Muscle of leg (tissue), 11 donors: ENCODE measurements around the gene GAS2. TPM values are rescaled to one million over a fixed set of nuclear protein-coding genes. Genes with fewer than 3 reads are reported as not detected.
"Not testable (repeated sequence)": the region's sequence is repeated elsewhere in the genome, so short reads cannot be mapped to it uniquely, and the experiment has no call there.

ENCODE experiments used
- DNase-seq: peaks from one replicate; pipeline ENCODE4 v3.0.0; 2013
- H3K27ac ChIP-seq: one replicate; pipeline ENCODE4 v1.5.1; 2013; ENCODE audit warnings: mild to moderate bottlenecking, low read length, control low read depth
- H3K27me3 ChIP-seq: one replicate; pipeline ENCODE4 v1.6.1; 2013; ENCODE audit warnings: low read length; ENCODE audit not compliant: control insufficient read depth, insufficient read depth
- H3K36me3 ChIP-seq: one replicate; pipeline ENCODE4 v1.6.1; 2013; ENCODE audit warnings: low read length; ENCODE audit not compliant: control insufficient read depth, insufficient read depth
- H3K4me1 ChIP-seq: one replicate; pipeline ENCODE4 v1.6.1; 2013; ENCODE audit warnings: low read length; ENCODE audit not compliant: control insufficient read depth, insufficient read depth
- H3K4me3 ChIP-seq: one replicate; pipeline ENCODE4 v1.5.1; 2013; ENCODE audit warnings: low read length, control low read depth
- H3K9me3 ChIP-seq: replicated peaks from 2 replicates; pipeline ENCODE4 v1.6.1; 2013; ENCODE audit warnings: low read depth, low read length; ENCODE audit not compliant: control insufficient read depth
- WGBS: methylation state at CpG from one replicate; pipeline ENCODE4 v1.1.5; 2013; ENCODE audit warnings: missing lambda C conversion rate; ENCODE audit not compliant: insufficient coverage; 5-methylcytosine and 5-hydroxymethylcytosine counted together
- polyA plus RNA-seq, 8 donors: library from polyadenylated mRNA; unstranded; fragments of 120-200 nt; gene quantifications; one replicate each; pipeline versions ENCODE4 v1.2.1 to v1.2.3, GENCODE V29; 2013; ENCODE audit warnings: inconsistent platforms in 1 of 8, low replicate concordance in 1 of 8; ENCODE audit not compliant: insufficient read length in 8 of 8, insufficient read depth in 1 of 8
- total RNA-seq: library from RNA; stranded (reverse); fragments of 120-200 nt; gene quantifications from one replicate; pipeline ENCODE4 v1.2.4, GENCODE V29; 2013

The GAS2 gene
- total and polyA plus RNA-seq, 9 donors = 8.4 to 90.1 (median 25.7) TPM

GRCh38 chr11:22635689-22636088 lies 30.7 kb upstream of the GAS2 start:
- no peak for DNase-seq
- WGBS = no CpG with 5 or more reads among the region's 1 CpG
- Histone ChIP-seq H3K27ac (no peak overlapping the region), H3K9me3 (no peaks in the 10 kb centered on the region), H3K27me3 (no peaks in the 10 kb centered on the region), H3K4me3 (no peak overlapping the region), H3K36me3 (no peaks in the 10 kb centered on the region), H3K4me1 (peaks cover 4% of the 10 kb centered on the region)

DNA sequence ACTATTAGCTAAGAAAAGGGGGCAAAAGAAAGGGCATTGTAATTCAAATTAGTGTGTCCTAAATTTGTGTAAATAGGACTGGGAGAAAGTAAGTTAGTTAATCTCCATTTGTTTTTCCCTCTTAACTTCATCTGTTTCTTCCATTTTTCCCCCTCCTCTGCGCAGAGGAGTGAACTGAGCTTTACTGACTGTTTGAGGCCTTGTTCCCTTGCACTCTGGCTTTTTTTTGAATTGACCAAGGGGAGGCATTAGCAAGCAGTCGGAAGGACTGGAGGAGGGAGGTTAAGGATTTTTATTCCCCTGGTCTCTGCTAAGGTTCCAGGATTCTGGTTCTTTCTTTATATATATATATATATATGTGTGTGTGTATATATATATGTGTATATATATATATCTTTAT lies 25.5 kb upstream of the GAS2 start:
- Histone ChIP-seq H3K4me3 (no peak overlapping the region), H3K4me1 (no peaks in the 10 kb centered on the region), H3K9me3 (no peaks in the 10 kb centered on the region), H3K36me3 (no peaks in the 10 kb centered on the region), H3K27me3 (no peaks in the 10 kb centered on the region), H3K27ac (no peak overlapping the region)
- no CpG with 5 or more reads among the region's 2 CpGs for WGBS
- DNase-seq = no peak

DNA sequence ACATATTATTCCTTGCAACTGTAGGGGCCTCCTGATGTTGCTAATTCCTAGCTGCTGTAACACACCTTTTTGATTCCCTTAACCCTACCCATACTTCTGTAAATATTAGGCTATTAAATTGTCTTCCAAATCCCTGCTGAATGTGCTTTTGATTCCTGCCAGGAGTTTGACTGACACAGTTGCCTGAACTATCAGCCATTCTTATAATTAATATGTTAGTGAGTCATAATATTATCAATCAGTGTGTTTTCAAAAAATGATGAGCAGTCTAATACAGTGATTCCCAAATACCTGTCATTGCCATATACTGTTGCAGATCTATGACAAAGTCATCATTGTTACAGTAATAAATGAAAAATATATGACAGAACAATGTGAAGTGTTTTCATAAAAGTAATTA lies 24.9 kb upstream of the GAS2 start:
- H3K9me3 ChIP-seq = no peaks in the 10 kb centered on the region
- H3K27me3 ChIP-seq = no peaks in the 10 kb centered on the region
- no peak overlapping the region for H3K4me3 ChIP-seq
- no peak for DNase-seq
- no peaks in the 10 kb centered on the region for H3K36me3 ChIP-seq
- H3K27ac ChIP-seq = no peak overlapping the region
- H3K4me1 ChIP-seq = no peaks in the 10 kb centered on the region

GRCh38 chr11:22652346-22652745 lies 14.1 kb upstream of the GAS2 start:
- H3K9me3 ChIP-seq, H3K4me3 ChIP-seq, DNase-seq, H3K27ac ChIP-seq, H3K27me3 ChIP-seq, H3K36me3 ChIP-seq, H3K4me1 ChIP-seq: not testable (repeated sequence)
- WGBS = 75% methylated on average over 9 of the region's 15 CpGs

- no peak for DNase-seq
- H3K27ac ChIP-seq = no peak overlapping the region
- H3K27me3 ChIP-seq = no peaks in the 10 kb centered on the region
- H3K9me3 ChIP-seq = no peaks in the 10 kb centered on the region
- no peak overlapping the region for H3K4me3 ChIP-seq
- H3K36me3 ChIP-seq = no peaks in the 10 kb centered on the region
- no peaks in the 10 kb centered on the region for H3K4me1 ChIP-seq
Observed at GRCh38 chr11:22656130-22656529, 10.3 kb upstream of the GAS2 start.

GRCh38 chr11:22657101-22657694 lies 9.2 kb upstream of the GAS2 start:
- no peaks in the 10 kb centered on the region for H3K4me1 ChIP-seq
- no peaks in the 10 kb centered on the region for H3K9me3 ChIP-seq
- no peak overlapping the region for H3K27ac ChIP-seq
- H3K4me3 ChIP-seq = no peak overlapping the region
- WGBS = no CpG with 5 or more reads among the region's 1 CpG
- H3K36me3 ChIP-seq = no peaks in the 10 kb centered on the region
- no peaks in the 10 kb centered on the region for H3K27me3 ChIP-seq
- no peak for DNase-seq

DNA sequence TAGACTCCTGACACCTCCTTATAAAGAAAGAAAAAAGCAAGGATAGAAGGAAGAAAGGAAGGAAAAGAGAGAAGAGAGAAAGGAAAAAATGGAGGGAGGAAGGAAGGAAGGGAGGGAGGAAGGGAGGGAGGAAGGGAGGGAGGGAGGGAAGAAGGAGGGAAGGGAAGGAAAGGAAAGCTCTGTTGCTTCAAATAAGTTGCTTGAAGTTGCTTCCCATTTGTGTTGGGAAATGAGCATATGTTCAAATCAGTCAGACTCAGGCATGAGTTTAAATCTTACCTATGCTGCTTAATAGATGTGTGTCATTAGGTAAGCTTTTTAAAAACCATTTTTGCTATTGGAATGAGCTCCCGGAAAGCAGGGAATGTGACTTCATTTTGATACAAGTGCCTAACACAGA lies 6.6 kb upstream of the GAS2 start:
- Histone ChIP-seq H3K9me3 (no peaks in the 10 kb centered on the region), H3K27me3 (no peaks in the 10 kb centered on the region), H3K36me3 (no peaks in the 10 kb centered on the region), H3K4me3 (no peak overlapping the region), H3K27ac (no peak overlapping the region), H3K4me1 (no peaks in the 10 kb centered on the region)
- 100% methylated on average over 1 of the region's 1 CpG for WGBS
- no peak for DNase-seq

DNA sequence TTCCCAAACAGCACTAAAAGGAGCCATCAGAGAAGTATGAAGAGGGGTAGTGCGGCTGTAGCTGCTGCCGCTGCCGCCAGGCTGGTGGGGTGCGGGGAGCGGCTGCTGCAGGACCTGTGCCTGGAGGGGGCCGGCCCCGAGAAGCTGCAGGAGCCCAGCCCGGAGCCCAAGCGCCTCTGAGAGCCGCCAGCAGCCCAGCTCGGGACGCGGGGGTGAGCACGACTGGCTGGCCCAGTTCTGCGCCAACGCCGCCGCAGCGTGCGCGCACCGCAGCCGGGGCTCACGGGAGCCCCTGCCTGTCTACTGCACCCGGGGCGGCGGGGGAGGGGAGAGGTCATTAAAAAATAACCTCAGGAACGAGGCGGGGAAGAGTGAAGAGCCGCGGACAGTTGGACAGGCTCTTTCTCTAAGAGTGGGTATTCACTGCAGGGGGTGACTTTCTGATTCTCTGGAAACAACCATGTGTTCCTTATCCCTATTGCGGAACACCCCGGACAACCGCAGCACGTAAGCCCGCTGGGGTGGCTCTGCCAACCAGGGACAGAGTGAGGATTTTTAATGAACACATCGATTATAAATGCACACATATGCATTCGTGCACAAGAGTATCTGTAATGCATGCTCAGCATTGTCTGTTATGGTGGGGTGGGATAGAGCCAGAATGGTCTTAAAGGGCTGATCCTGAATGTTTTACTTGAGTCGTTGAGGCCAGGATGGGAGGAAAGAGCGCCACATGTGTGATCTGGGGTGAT lies 453 bp downstream of the GAS2 start:
- Histone ChIP-seq H3K36me3 (no peaks in the 10 kb centered on the region), H3K27ac (peak overlapping the region; percentile 71), H3K27me3 (peaks cover 4% of the 10 kb centered on the region), H3K4me3 (peak overlapping the region; percentile 58), H3K9me3 (no peaks in the 10 kb centered on the region), H3K4me1 (peaks cover 3% of the 10 kb centered on the region)
- WGBS = 1% methylated on average over 32 of the region's 40 CpGs
- peak; percentile 68 for DNase-seq

DNA sequence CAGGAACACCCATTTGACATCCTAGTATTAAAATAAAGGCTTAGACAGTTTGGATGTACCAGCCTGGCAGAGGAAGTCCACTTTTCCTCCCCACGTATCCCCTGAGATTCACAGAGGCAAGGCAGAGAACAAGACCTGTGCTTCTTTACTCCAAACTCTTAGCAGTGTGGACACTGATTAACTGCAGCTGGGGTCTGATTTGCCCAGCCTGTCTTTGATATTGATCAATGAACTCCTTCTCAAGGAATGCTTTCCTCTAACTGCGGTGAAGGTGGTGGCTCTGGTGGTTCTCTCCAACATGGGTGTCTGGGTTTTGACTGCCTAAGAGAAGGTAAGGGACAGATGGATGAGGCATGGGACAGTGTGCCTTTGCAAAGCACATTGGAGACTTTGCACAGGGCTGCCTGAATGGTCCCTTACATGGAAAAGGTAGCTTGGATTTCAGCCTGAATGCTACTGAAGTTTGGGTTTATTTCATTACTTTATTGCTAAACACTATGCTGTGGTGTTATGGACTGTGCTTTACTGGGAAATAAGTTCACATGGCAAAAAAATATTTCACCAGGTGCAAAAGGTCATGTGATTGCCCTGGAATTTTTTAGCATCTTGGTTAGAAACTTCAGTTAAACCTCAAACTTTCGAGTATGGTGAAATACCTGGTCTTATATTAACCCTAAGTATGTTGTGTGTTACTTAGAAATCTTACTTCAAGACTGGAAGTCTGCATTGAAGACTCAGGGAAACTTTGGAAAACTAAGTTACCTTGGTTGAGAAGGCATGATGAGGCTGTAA lies 1.8 kb downstream of the GAS2 start:
- WGBS = 33% methylated on average over 1 of the region's 3 CpGs
- no peaks in the 10 kb centered on the region for H3K9me3 ChIP-seq
- H3K36me3 ChIP-seq = no peaks in the 10 kb centered on the region
- peaks cover 4% of the 10 kb centered on the region for H3K27me3 ChIP-seq
- peak; percentile 22 for DNase-seq
- H3K27ac ChIP-seq = peak overlapping the region; percentile 49
- H3K4me3 ChIP-seq = peak overlapping the region; percentile 58
- H3K4me1 ChIP-seq = peaks cover 3% of the 10 kb centered on the region

GRCh38 chr11:22669368-22669767 lies 3.0 kb downstream of the GAS2 start:
- Histone ChIP-seq H3K27ac (no peak overlapping the region), H3K36me3 (no peaks in the 10 kb centered on the region), H3K9me3 (no peaks in the 10 kb centered on the region), H3K27me3 (peaks cover 4% of the 10 kb centered on the region), H3K4me1 (peaks cover 3% of the 10 kb centered on the region), H3K4me3 (peak overlapping the region; percentile 6)
- DNase-seq = no peak
- WGBS = no CpG with 5 or more reads among the region's 2 CpGs
